OCI-LY7 (cell line): ENCODE measurements around the gene TRAF3IP1. TPM values are rescaled to one million over a fixed set of nuclear protein-coding genes. Genes with fewer than 3 reads are reported as not detected.

ENCODE experiments used
- BruUV-seq: library from RNA; stranded (reverse); fragments of 400-500 nt; replicated peaks from 2 replicates; lab custom pipeline; 2021; lab: Mats Ljungman, UMichigan
- CTCF ChIA-PET: fragments of 300-600 bp; sonication (Branson Sonifier 250); formaldehyde crosslinking; loops from one replicate; lab custom pipeline; 2022; ENCODE audit warnings: antibody characterized with exemption; ENCODE audit not compliant: unreplicated experiment; lab: Charles Lee
- POLR2A ChIA-PET: fragments of 300-600 bp; sonication (Branson Sonifier 250); formaldehyde crosslinking; loops from one replicate; lab custom pipeline; 2022; ENCODE audit warnings: antibody characterized with exemption; lab: Charles Lee
- DNase-seq: peaks from one replicate; pipeline ENCODE4 v3.0.0-alpha.2; 2015; ENCODE audit warnings: low spot score
- H2AFZ ChIP-seq: fragments of 200-600 bp; sonication (generic), shearing (Covaris generic); 2 replicates; pipeline ENCODE4 v1.6.1; 2014; ENCODE audit warnings: mild to moderate bottlenecking, antibody characterized with exemption, low read length, moderate library complexity
- H3K27ac ChIP-seq: fragments of 200-600 bp; sonication (generic); 2 replicates; pipeline ENCODE4 v1.5.1; 2014; ENCODE audit warnings: mixed run types, low read depth, mild to moderate bottlenecking, moderate library complexity, low read length, inconsistent platforms; ENCODE audit not compliant: poor library complexity, severe bottlenecking
- H3K36me3 ChIP-seq: fragments of 200-600 bp; sonication (generic); 2 replicates; pipeline ENCODE4 v1.6.1; 2014; ENCODE audit warnings: mild to moderate bottlenecking, antibody characterized with exemption, low read length, moderate library complexity, mixed read lengths; ENCODE audit not compliant: insufficient read depth
- H3K4me1 ChIP-seq: fragments of 200-600 bp; sonication (generic); 2 replicates; pipeline ENCODE4 v1.5.1; 2014; ENCODE audit warnings: mild to moderate bottlenecking, low read length; ENCODE audit not compliant: insufficient read depth, poor library complexity, severe bottlenecking
- H3K4me2 ChIP-seq: fragments of 200-600 bp; sonication (generic); 2 replicates; pipeline ENCODE4 v1.6.1; 2014; ENCODE audit warnings: mild to moderate bottlenecking, low read length
- H3K4me3 ChIP-seq: fragments of 200-600 bp; sonication (generic); 2 replicates; pipeline ENCODE4 v1.5.1; 2014; ENCODE audit warnings: mild to moderate bottlenecking, low read depth, low read length; ENCODE audit not compliant: poor library complexity, severe bottlenecking
- H3K79me2 ChIP-seq: fragments of 200-600 bp; sonication (generic); 2 replicates; pipeline ENCODE4 v1.6.1; 2016; ENCODE audit warnings: low read depth, mild to moderate bottlenecking, low read length, moderate library complexity, mixed read lengths; ENCODE audit not compliant: insufficient read depth
- H3K9me2 ChIP-seq: fragments of 200-600 bp; sonication (generic); 2 replicates; pipeline ENCODE4 v1.6.1; 2016; ENCODE audit warnings: mild to moderate bottlenecking, low read length, mixed read lengths; ENCODE audit not compliant: insufficient read depth
- H3K9me3 ChIP-seq: fragments of 200-600 bp; sonication (generic); 2 replicates; pipeline ENCODE4 v1.6.1; 2014; ENCODE audit warnings: mild to moderate bottlenecking, mixed run types, low read length, mixed read lengths
- H4K20me1 ChIP-seq: fragments of 200-600 bp; sonication (generic); 2 replicates; pipeline ENCODE4 v1.6.1; 2014; ENCODE audit warnings: mild to moderate bottlenecking, antibody characterized with exemption, low read length, moderate library complexity, mixed read lengths; ENCODE audit not compliant: insufficient read depth
- CTCF ChIP-seq: fragments of 200-600 bp; sonication (generic); conservative IDR thresholded peaks from 2 replicates; pipeline ENCODE4 v1.5.1; 2014; ENCODE audit warnings: mild to moderate bottlenecking, antibody characterized with exemption, low read length, moderate library complexity, mixed read lengths
- EZH2phosphoT487 ChIP-seq: fragments of 200-600 bp; sonication (generic); IDR thresholded peaks from 2 replicates; pipeline ENCODE4 v1.6.1; 2018; ENCODE audit warnings: low read depth, borderline replicate concordance, mild to moderate bottlenecking, mixed run types, antibody characterized with exemption, low read length, moderate library complexity, mixed read lengths
- intact Hi-C: fragments of 100-400 bp; cut with micrococcal nuclease; formaldehyde crosslinking; loops from one replicate; pipeline ENCODE4 v1.10.0; 2022; ENCODE audit not compliant: unreplicated experiment
- total RNA-seq, 2 experiments: library from RNA; depleted of rRNA in 1 of 2; stranded (reverse); fragments of >200 nt in 1 of 2; shearing (Covaris generic) in 1 of 2; gene quantifications; 2 replicates each; pipeline ENCODE4 v1.2.3, GENCODE V29; 2014 to 2022

The TRAF3IP1 gene
- total RNA-seq, 2 experiments from 2014 or later: 8.2 to 13.8 TPM

DNA sequence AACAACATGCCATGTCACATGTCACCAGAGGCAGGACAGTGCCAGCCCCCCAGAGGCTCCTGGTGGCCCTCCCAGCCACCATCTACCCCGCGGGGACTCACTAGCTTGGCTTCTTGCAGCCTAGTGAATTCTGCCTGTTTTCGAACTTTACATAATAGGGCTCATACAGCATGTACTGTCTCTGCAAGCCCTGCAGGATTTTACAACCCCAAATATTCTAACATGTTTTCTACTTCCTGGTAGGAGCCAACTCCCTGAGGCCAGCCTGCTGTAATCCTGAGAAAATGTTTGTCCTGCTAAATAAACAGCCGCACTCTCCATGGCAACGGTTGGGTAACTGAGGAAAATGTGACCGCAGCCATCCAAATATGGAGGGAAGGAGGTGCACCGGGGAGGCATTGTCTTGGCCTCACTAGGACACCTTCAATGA is 34.6 kb upstream of the TRAF3IP1 start:
- Histone ChIP-seq H3K9me2 (no peaks in the 10 kb centered on the region), H3K27ac (no peak overlapping the region), H3K9me3 (no peaks in the 10 kb centered on the region), H3K4me1 (peaks cover 36% of the 10 kb centered on the region), H3K79me2 (peaks cover 28% of the 10 kb centered on the region), H2AFZ (no peak overlapping the region), H4K20me1 (peaks cover 11% of the 10 kb centered on the region), H3K4me2 (no peak overlapping the region), H3K36me3 (peaks cover 7% of the 10 kb centered on the region; the same call in 1 of the 2 replicates), H3K4me3 (no peak overlapping the region)
- BruUV-seq: no TSS peak
- ChIA-PET POLR2A (no interaction called here), CTCF (interaction anchor here (1.2 kb wide), 1 partner anchor 10 kb away, joined by 3 read pairs; no protein-coding TSS in a partner anchor)
- TF ChIP-seq CTCF (no peak), EZH2phosphoT487 (no peak)
- no peak for DNase-seq
- intact Hi-C loops: no loop called here

- no TSS peak for BruUV-seq
- Histone ChIP-seq H3K4me2 (0 out of 2 replicates have a peak overlapping the region, but pooled peaks have one; percentile 86), H3K4me3 (no peak overlapping the region), H4K20me1 (peaks cover 11% of the 10 kb centered on the region), H3K4me1 (peaks cover 36% of the 10 kb centered on the region), H2AFZ (no peak overlapping the region), H3K79me2 (peaks cover 27% of the 10 kb centered on the region), H3K36me3 (peaks cover 7% of the 10 kb centered on the region; the same call in 1 of the 2 replicates), H3K27ac (no peak overlapping the region), H3K9me2 (no peaks in the 10 kb centered on the region), H3K9me3 (no peaks in the 10 kb centered on the region)
- no peak for DNase-seq
- no peak for TF ChIP-seq CTCF
- no peak for TF ChIP-seq EZH2phosphoT487
- ChIA-PET POLR2A (no interaction called here), CTCF (interaction anchor here (1.2 kb wide), 1 partner anchor 10 kb away, joined by 3 read pairs; no protein-coding TSS in a partner anchor)
- intact Hi-C loops: no loop called here
These were observed 34.2 kb upstream of the TRAF3IP1 start for GRCh38 chr2:238286095-238286494.

GRCh38 chr2:238286551-238286950 is 33.8 kb upstream of the TRAF3IP1 start:
- no peak for DNase-seq
- Histone ChIP-seq H4K20me1 (peaks cover 11% of the 10 kb centered on the region), H3K4me1 (peaks cover 36% of the 10 kb centered on the region), H3K79me2 (peaks cover 27% of the 10 kb centered on the region), H3K4me2 (peak overlapping the region; percentile 86; the same call in 1 of the 2 replicates), H3K36me3 (peaks cover 7% of the 10 kb centered on the region; the same call in 1 of the 2 replicates), H3K27ac (no peak overlapping the region), H3K9me2 (no peaks in the 10 kb centered on the region), H2AFZ (no peak overlapping the region), H3K4me3 (no peak overlapping the region), H3K9me3 (no peaks in the 10 kb centered on the region)
- ChIA-PET POLR2A (interaction anchor here (0.6 kb wide), 1 partner anchor 60 kb away, joined by 3 read pairs; no protein-coding TSS in a partner anchor), CTCF (no interaction called here)
- intact Hi-C loops: no loop called here
- no TSS peak for BruUV-seq
- TF ChIP-seq CTCF: no peak
- no peak for TF ChIP-seq EZH2phosphoT487
